HepG2 (cell line): ENCODE measurements around the gene PDE9A. TPM values are rescaled to one million over a fixed set of nuclear protein-coding genes. Genes with fewer than 3 reads are reported as not detected.

Source experiments
- ARID4A ChIP-seq: sonication (generic); formaldehyde crosslinking; IDR thresholded peaks from 2 replicates; pipeline ENCODE4 v1.5.0; 2020; ENCODE audit warnings: mild to moderate bottlenecking, missing genetic modification reagents, borderline replicate concordance
- ATF5 ChIP-seq: sonication (generic); formaldehyde crosslinking; IDR thresholded peaks from 2 replicates; pipeline ENCODE4 v1.4.0; 2020; ENCODE audit warnings: mild to moderate bottlenecking, low read depth, missing genetic modification reagents
- CREBL2 ChIP-seq: sonication (generic); formaldehyde crosslinking; IDR thresholded peaks from 2 replicates; pipeline ENCODE4 v1.8.1; 2023; ENCODE audit warnings: missing genetic modification reagents, mild to moderate bottlenecking, borderline replicate concordance
- DZIP1 ChIP-seq: sonication (generic); formaldehyde crosslinking; IDR thresholded peaks from 2 replicates; pipeline ENCODE4 v1.5.0; 2020; ENCODE audit warnings: mild to moderate bottlenecking, missing genetic modification reagents
- GMEB1 ChIP-seq: sonication (generic); formaldehyde crosslinking; IDR thresholded peaks from 2 replicates; pipeline ENCODE4 v1.5.1; 2020; ENCODE audit warnings: missing genetic modification reagents, mild to moderate bottlenecking, borderline replicate concordance
- SKIL ChIP-seq: sonication (generic); formaldehyde crosslinking; IDR thresholded peaks from 2 replicates; pipeline ENCODE4 v1.8.0; 2022; ENCODE audit warnings: missing genetic modification reagents, mild to moderate bottlenecking, moderate library complexity, borderline replicate concordance
- ZFP1 ChIP-seq: IDR thresholded peaks from 2 replicates; pipeline ENCODE4 v1.6.1; 2016
- ZFP91 ChIP-seq: sonication (generic); formaldehyde crosslinking; IDR thresholded peaks from 2 replicates; pipeline ENCODE4 v1.9.0; 2022; ENCODE audit warnings: missing genetic modification reagents, mild to moderate bottlenecking, borderline replicate concordance
- ZMAT3 ChIP-seq: sonication (generic); formaldehyde crosslinking; conservative IDR thresholded peaks from 2 replicates; pipeline ENCODE4 v1.7.0; 2021; ENCODE audit warnings: missing genetic modification reagents
- ZNF180 ChIP-seq: sonication (generic); formaldehyde crosslinking; IDR thresholded peaks from 2 replicates; pipeline ENCODE4 v1.4.0; 2020; ENCODE audit warnings: low read depth, missing genetic modification reagents, borderline replicate concordance
- ZNF484 ChIP-seq: sonication (generic); formaldehyde crosslinking; IDR thresholded peaks from 2 replicates; pipeline ENCODE4 v1.5.1; 2020; ENCODE audit warnings: mild to moderate bottlenecking, low read depth, missing genetic modification reagents, borderline replicate concordance
- polyA plus RNA-seq, 8 experiments: library from polyadenylated mRNA; depleted of rRNA in 3 of 8; stranded (reverse) in 7 of 8; unstranded in 1 of 8; fragments of >200 nt; fragmentation: Illumina TruSeq in 4 of 8; extraction: Trizol in 4 of 8; gene quantifications; 2 replicates each; pipeline versions ENCODE4 v1.2.1 to v1.2.3, GENCODE V29; 2011 to 2016; ENCODE audit warnings: low read depth in 4 of 8, missing spikeins in 1 of 8, mixed read lengths in 1 of 8; ENCODE audit not compliant: insufficient read depth in 1 of 8
- total RNA-seq, 5 experiments: library from RNA; depleted of rRNA; stranded (reverse); fragments of >200 nt; fragmentation: Illumina TruSeq; extraction: Trizol; gene quantifications; 2 replicates each; pipeline ENCODE4 v1.2.3, GENCODE V29; 2016; ENCODE audit warnings: low read depth in 1 of 5

The PDE9A gene
- total and polyA plus RNA-seq, 2 of the 13 experiments (the other 11 are each of a cell fraction or from before 2014, with no cell fraction given), result 4.6 to 19.7 TPM

- TF ChIP-seq GMEB1 (CRISPR knock-in tag) (no peak), ZNF180 (CRISPR knock-in tag) (no peak), CREBL2 (CRISPR knock-in tag) (no peak), SKIL (CRISPR knock-in tag) (no peak), ZNF484 (no peak), DZIP1 (no peak), ZFP1 (CRISPR knock-in tag) (no peak), ATF5 (no peak), ARID4A (CRISPR knock-in tag) (no peak), ZFP91 (CRISPR knock-in tag) (no peak; the same call in 1 of the 2 replicates), ZMAT3 (no peak)
Observed at GRCh38 chr21:42818328-42818749, 164.9 kb downstream of the PDE9A start (continued).
